Measurements from ENCODE around the gene ATAD3C.

DNA sequence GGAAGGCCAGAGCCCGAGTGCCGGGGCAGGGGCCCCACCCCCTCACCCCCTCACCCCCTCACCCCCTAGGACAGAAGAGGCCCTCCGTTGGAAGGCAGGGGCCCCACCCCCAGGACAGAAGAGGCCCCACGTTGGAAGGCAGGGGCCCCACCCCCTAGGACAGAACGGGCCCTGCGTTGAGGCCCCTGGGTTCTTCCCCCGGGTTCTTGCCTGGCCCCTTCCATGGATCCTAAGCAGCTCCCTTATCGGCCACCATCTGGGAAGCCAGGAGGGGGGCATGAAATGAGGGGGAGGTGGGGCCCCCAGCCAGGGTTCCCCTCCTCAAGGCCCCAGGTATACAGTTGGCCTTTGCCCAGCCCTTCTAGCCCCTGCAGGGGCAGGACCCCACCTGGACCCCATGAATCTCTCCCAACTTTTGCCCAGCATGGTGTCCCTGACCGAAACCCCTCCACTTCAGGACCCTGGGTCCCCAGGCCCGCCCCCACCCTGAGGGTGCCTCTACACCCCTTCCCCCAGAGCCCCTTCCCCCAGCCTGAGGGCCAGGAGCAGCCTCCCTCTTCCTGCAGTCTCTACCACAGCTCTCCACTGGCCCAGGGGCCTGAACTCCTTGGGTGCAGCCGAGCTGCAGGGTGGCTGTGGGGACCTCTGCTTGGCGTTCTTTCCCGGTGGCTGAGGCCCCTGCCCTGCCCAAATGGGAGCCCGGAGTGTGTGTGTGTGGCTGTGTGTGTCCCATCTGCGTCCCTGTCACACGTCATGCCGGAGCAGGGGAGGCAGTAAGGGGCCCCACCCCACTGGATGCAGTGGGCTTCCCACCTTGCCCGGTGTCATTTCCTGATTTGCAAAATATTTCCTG is 18.3 kb upstream of the ATAD3C start:
- TF ChIP-seq, protein P1, sequence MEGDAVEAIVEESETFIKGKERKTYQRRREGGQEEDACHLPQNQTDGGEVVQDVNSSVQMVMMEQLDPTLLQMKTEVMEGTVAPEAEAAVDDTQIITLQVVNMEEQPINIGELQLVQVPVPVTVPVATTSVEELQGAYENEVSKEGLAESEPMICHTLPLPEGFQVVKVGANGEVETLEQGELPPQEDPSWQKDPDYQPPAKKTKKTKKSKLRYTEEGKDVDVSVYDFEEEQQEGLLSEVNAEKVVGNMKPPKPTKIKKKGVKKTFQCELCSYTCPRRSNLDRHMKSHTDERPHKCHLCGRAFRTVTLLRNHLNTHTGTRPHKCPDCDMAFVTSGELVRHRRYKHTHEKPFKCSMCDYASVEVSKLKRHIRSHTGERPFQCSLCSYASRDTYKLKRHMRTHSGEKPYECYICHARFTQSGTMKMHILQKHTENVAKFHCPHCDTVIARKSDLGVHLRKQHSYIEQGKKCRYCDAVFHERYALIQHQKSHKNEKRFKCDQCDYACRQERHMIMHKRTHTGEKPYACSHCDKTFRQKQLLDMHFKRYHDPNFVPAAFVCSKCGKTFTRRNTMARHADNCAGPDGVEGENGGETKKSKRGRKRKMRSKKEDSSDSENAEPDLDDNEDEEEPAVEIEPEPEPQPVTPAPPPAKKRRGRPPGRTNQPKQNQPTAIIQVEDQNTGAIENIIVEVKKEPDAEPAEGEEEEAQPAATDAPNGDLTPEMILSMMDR (IDR thresholded peaks at IDR 0.05) = no peak
- no peak for TF ChIP-seq EP300 (IDR thresholded peaks at IDR 0.05; ENCODE audit: borderline replicate concordance in 1 of 2, low read depth in 1 of 2, low read length in 1 of 2)

Measured in SK-N-SH (cell line).